Breast epithelium (tissue), 4 donors: ENCODE results near the gene BORCS5. TPM values are rescaled to one million over a fixed set of nuclear protein-coding genes. Genes with fewer than 3 reads are reported as not detected.

Experiments used
- DNase-seq, 2 donors: peaks; one replicate each; pipeline ENCODE4 v3.0.0-alpha.2; 2019; ENCODE audit warnings: low spot score in 2 of 2
- H3K27ac ChIP-seq, 2 donors: fragments of 200-600 bp; sonication (generic) in 1 of 2; one replicate each; pipeline ENCODE4 v1.5.1; 2016 to 2019; ENCODE audit warnings: mild to moderate bottlenecking in 1 of 2
- H3K27me3 ChIP-seq, 2 donors: fragments of 200-600 bp; sonication (generic) in 1 of 2; one replicate each; pipeline versions ENCODE4 v1.5.1 to v1.6.0; 2017 to 2019; ENCODE audit warnings: control low read depth in 1 of 2, mild to moderate bottlenecking in 1 of 2
- H3K36me3 ChIP-seq: fragments of 200-600 bp; one replicate; pipeline ENCODE4 v1.5.1; 2019
- H3K4me1 ChIP-seq, 2 donors: fragments of 200-600 bp; sonication (generic); one replicate each; pipeline ENCODE4 v1.5.1; 2016 to 2019; ENCODE audit warnings: control low read depth in 1 of 2
- H3K4me3 ChIP-seq, 3 donors: fragments of 200-600 bp; sonication (generic); 1 replicate in 2 of 3; 2 replicates in 1 of 3; pipeline ENCODE4 v1.5.1; 2016 to 2019; ENCODE audit warnings: mild to moderate bottlenecking in 3 of 3, moderate library complexity in 2 of 3
- H3K9me3 ChIP-seq, 2 donors: fragments of 200-600 bp; sonication (generic) in 1 of 2; one replicate each; pipeline ENCODE4 v1.5.1; 2016 to 2019; ENCODE audit warnings: control low read depth in 1 of 2
- CTCF ChIP-seq, 3 donors: fragments of 450-650 bp; IDR thresholded peaks; one replicate each; pipeline ENCODE4 v1.5.1; 2016 to 2017; ENCODE audit warnings: antibody characterized with exemption in 3 of 3, mild to moderate bottlenecking in 3 of 3, moderate library complexity in 3 of 3
- POLR2A ChIP-seq: fragments of 450-650 bp; IDR thresholded peaks from one replicate; pipeline ENCODE4 v1.6.1; 2016; ENCODE audit warnings: antibody characterized with exemption, mild to moderate bottlenecking, moderate library complexity
- POLR2AphosphoS5 ChIP-seq, 3 donors: sonication (generic); formaldehyde crosslinking; IDR thresholded peaks; one replicate each; pipeline ENCODE4 v1.6.1; 2017; ENCODE audit warnings: antibody characterized with exemption in 3 of 3
- intact Hi-C: fragments of 100-400 bp; cut with DNase I; formaldehyde crosslinking; loops from one replicate; pipeline ENCODE4 v1.15.1; 2023; ENCODE audit warnings: low total_unique reads
- total RNA-seq, 3 donors: library from RNA; depleted of rRNA; stranded (reverse); fragments of >200 nt; gene quantifications; one replicate each; pipeline ENCODE4 v1.1.0, GENCODE V29; 2016

Gene BORCS5
- total RNA-seq, 3 donors from 2014 or later = 13.5 to 20.3 (median 17.4) TPM

- TF ChIP-seq CTCF (IDR thresholded peaks at IDR 0.05) (no peak), POLR2AphosphoS5 (IDR thresholded peaks at IDR 0.05) (no peak)
- Histone ChIP-seq H3K27ac (peak overlapping the region in 1 of 2 donors; percentile 85), H3K4me1 (no peaks in the 10 kb centered on the region), H3K9me3 (no peaks in the 10 kb centered on the region), H3K27me3 (no peaks in the 10 kb centered on the region), H3K4me3 (no peak overlapping the region), H3K36me3 (no peaks in the 10 kb centered on the region)
- intact Hi-C loops = no loop called here
- DNase-seq = no peak
Measured at GRCh38 chr12:12508612-12509011, 151.7 kb downstream of the BORCS5 start.

- no peaks in the 10 kb centered on the region for H3K9me3 ChIP-seq
- intact Hi-C loops = no loop called here
- H3K27ac ChIP-seq = no peak overlapping the region
- DNase-seq = no peak
- no peaks in the 10 kb centered on the region for H3K4me1 ChIP-seq
- H3K27me3 ChIP-seq = no peaks in the 10 kb centered on the region
- no peaks in the 10 kb centered on the region for H3K36me3 ChIP-seq
- TF ChIP-seq POLR2AphosphoS5 (IDR thresholded peaks at IDR 0.05) = no peak
- no peak for TF ChIP-seq CTCF (IDR thresholded peaks at IDR 0.05)
- TF ChIP-seq POLR2A = no peak
- no peak overlapping the region for H3K4me3 ChIP-seq
Measured at GRCh38 chr12:12510141-12510540, 153.3 kb downstream of the BORCS5 start.

GRCh38 chr12:12510551-12510950 lies 153.7 kb downstream of the BORCS5 start:
- Histone ChIP-seq H3K4me1 (no peaks in the 10 kb centered on the region), H3K27me3 (no peaks in the 10 kb centered on the region), H3K27ac (no peak overlapping the region), H3K36me3 (no peaks in the 10 kb centered on the region), H3K4me3 (no peak overlapping the region), H3K9me3 (no peaks in the 10 kb centered on the region)
- TF ChIP-seq POLR2A (no peak), POLR2AphosphoS5 (IDR thresholded peaks at IDR 0.05) (no peak), CTCF (IDR thresholded peaks at IDR 0.05) (no peak)
- no peak for DNase-seq
- intact Hi-C loops = no loop called here

- Histone ChIP-seq H3K4me3 (no peak overlapping the region), H3K4me1 (no peaks in the 10 kb centered on the region), H3K27me3 (no peaks in the 10 kb centered on the region), H3K27ac (no peak overlapping the region), H3K36me3 (no peaks in the 10 kb centered on the region), H3K9me3 (no peaks in the 10 kb centered on the region)
- no peak for DNase-seq
- intact Hi-C loops = no loop called here
- no peak for TF ChIP-seq POLR2AphosphoS5 (IDR thresholded peaks at IDR 0.05)
- no peak for TF ChIP-seq POLR2A
- no peak for TF ChIP-seq CTCF (IDR thresholded peaks at IDR 0.05)
Measured at GRCh38 chr12:12511021-12511783, 154.3 kb downstream of the BORCS5 start.

- Histone ChIP-seq H3K36me3 (no peaks in the 10 kb centered on the region), H3K27me3 (no peaks in the 10 kb centered on the region), H3K4me3 (no peak overlapping the region), H3K27ac (no peak overlapping the region), H3K9me3 (no peaks in the 10 kb centered on the region), H3K4me1 (no peaks in the 10 kb centered on the region)
- intact Hi-C loops = no loop called here
- TF ChIP-seq CTCF (IDR thresholded peaks at IDR 0.05) (no peak), POLR2A (no peak), POLR2AphosphoS5 (IDR thresholded peaks at IDR 0.05) (no peak)
- DNase-seq = no peak
Measured at GRCh38 chr12:12511895-12512711, 155.2 kb downstream of the BORCS5 start.
